ACC112 (cell line): ENCODE results near the gene PLIN3.
"Not testable (repeated sequence)": the region's sequence is repeated elsewhere in the genome, so short reads cannot be mapped to it uniquely, and the experiment has no call there.

ENCODE experiments used
- H2AFZ ChIP-seq: fragments of 200-600 bp; sonication (generic); one replicate; pipeline ENCODE4 v1.6.0; 2017; ENCODE audit warnings: antibody characterized with exemption, low read length; ENCODE audit not compliant: unreplicated experiment
- H3K27ac ChIP-seq: fragments of 200-600 bp; sonication (generic); 2 replicates; pipeline ENCODE4 v1.5.1; 2014; ENCODE audit warnings: low read depth, mild to moderate bottlenecking, antibody characterized with exemption, low read length, moderate library complexity
- H3K27me3 ChIP-seq: fragments of 200-600 bp; sonication (generic); 2 replicates; pipeline ENCODE4 v1.6.1; 2014; ENCODE audit warnings: mild to moderate bottlenecking, antibody characterized with exemption, low read length, moderate library complexity, mixed read lengths; ENCODE audit not compliant: insufficient read depth
- H3K36me3 ChIP-seq: fragments of 200-600 bp; sonication (generic); 2 replicates; pipeline ENCODE4 v1.6.1; 2016; ENCODE audit warnings: mild to moderate bottlenecking, antibody characterized with exemption, low read length, moderate library complexity, mixed read lengths; ENCODE audit not compliant: insufficient read depth
- H3K4me1 ChIP-seq: fragments of 200-600 bp; sonication (generic); one replicate; pipeline ENCODE4 v1.6.1; 2016; ENCODE audit warnings: low read length, mixed read lengths; ENCODE audit not compliant: insufficient read depth, unreplicated experiment, control insufficient read depth
- H3K4me3 ChIP-seq: fragments of 200-600 bp; sonication (generic); 2 replicates; pipeline ENCODE4 v1.5.1; 2014; ENCODE audit warnings: mild to moderate bottlenecking, low read depth, low read length
- H3K79me2 ChIP-seq: fragments of 200-600 bp; sonication (generic); one replicate; pipeline ENCODE4 v1.6.0; 2016; ENCODE audit warnings: low read length; ENCODE audit not compliant: control insufficient read depth, unreplicated experiment, insufficient read depth

The PLIN3 gene

GRCh38 chr19:4909156-4909896, 41.9 kb upstream of the PLIN3 start, which contains the start of gene UHRF1:
TSS of gene UHRF1 (plus strand) at chr19:4909501. CDS start at chr19:4910886, 1,385 bp downstream.
- Histone ChIP-seq H3K27ac (peak within 1 kb of the TSS; percentile 86), H3K4me1 (peaks cover 15% of the 10 kb centered on the region), H3K27me3 (no peaks in the 10 kb centered on the region), H3K79me2 (peaks cover 34% of the 10 kb centered on the region), H3K36me3 (0 out of 2 replicates have a peak, but pooled peaks cover 2% of the 10 kb centered on the region), H2AFZ (peak within 1 kb of the TSS; percentile 60), H3K4me3 (peak within 1 kb of the TSS; percentile 88)

GRCh38 chr19:4908781-4909155, 41.3 kb upstream of the PLIN3 start:
- peak overlapping the region; percentile 88 for H3K4me3 ChIP-seq
- H3K4me1 ChIP-seq, result peaks cover 15% of the 10 kb centered on the region
- no peak overlapping the region for H2AFZ ChIP-seq
- H3K36me3 ChIP-seq, result 0 out of 2 replicates have a peak, but pooled peaks cover 2% of the 10 kb centered on the region
- no peaks in the 10 kb centered on the region for H3K27me3 ChIP-seq
- peaks cover 28% of the 10 kb centered on the region for H3K79me2 ChIP-seq
- no peak overlapping the region for H3K27ac ChIP-seq

GRCh38 chr19:4908360-4908759, 40.9 kb upstream of the PLIN3 start:
- no peak overlapping the region for H3K4me3 ChIP-seq
- H3K27ac ChIP-seq, result no peak overlapping the region

GRCh38 chr19:4906963-4907362, 39.5 kb upstream of the PLIN3 start:
- Histone ChIP-seq H3K27me3 (no peaks in the 10 kb centered on the region), H3K4me3 (no peak overlapping the region), H3K79me2 (peaks cover 16% of the 10 kb centered on the region), H3K36me3 (no peaks in the 10 kb centered on the region), H3K4me1 (peaks cover 5% of the 10 kb centered on the region), H2AFZ (no peak overlapping the region), H3K27ac (no peak overlapping the region)

More at GRCh38 chr19:4908360-4908759, 40.9 kb upstream of the PLIN3 start:
- Histone ChIP-seq H3K27me3 (no peaks in the 10 kb centered on the region), H3K36me3 (0 out of 2 replicates have a peak, but pooled peaks cover 2% of the 10 kb centered on the region), H2AFZ (no peak overlapping the region), H3K79me2 (peaks cover 24% of the 10 kb centered on the region), H3K4me1 (peaks cover 15% of the 10 kb centered on the region)

GRCh38 chr19:4904481-4904880, 37.0 kb upstream of the PLIN3 start:
- H3K4me1 ChIP-seq, result no peaks in the 10 kb centered on the region
- no peaks in the 10 kb centered on the region for H3K36me3 ChIP-seq
- H3K79me2 ChIP-seq, result no peaks in the 10 kb centered on the region
- H3K4me3 ChIP-seq, result no peak overlapping the region
- no peaks in the 10 kb centered on the region for H3K27me3 ChIP-seq
- H3K27ac ChIP-seq, result no peak overlapping the region
- no peak overlapping the region for H2AFZ ChIP-seq

- H3K27me3 ChIP-seq, result no peaks in the 10 kb centered on the region
- no peaks in the 10 kb centered on the region for H3K79me2 ChIP-seq
- H3K4me1 ChIP-seq, result no peaks in the 10 kb centered on the region
- H3K27ac ChIP-seq, result no peak within 1 kb of the TSS
- no peak within 1 kb of the TSS for H2AFZ ChIP-seq
- H3K36me3 ChIP-seq, result no peaks in the 10 kb centered on the region
- H3K4me3 ChIP-seq, result no peak within 1 kb of the TSS
Observed at GRCh38 chr19:4902796-4903195, 35.3 kb upstream of the PLIN3 start, which contains the start of gene ARRDC5. TSS of gene ARRDC5 (minus strand) at chr19:4902896. CDS start at chr19:4902825, 71 bp downstream.

- H2AFZ ChIP-seq, H3K36me3 ChIP-seq, H3K79me2 ChIP-seq, H3K4me3 ChIP-seq, H3K27me3 ChIP-seq, H3K27ac ChIP-seq, H3K4me1 ChIP-seq: not testable (repeated sequence)
Observed at GRCh38 chr19:4900879-4901278, 33.4 kb upstream of the PLIN3 start.

- Histone ChIP-seq H3K4me1 (peaks cover 9% of the 10 kb centered on the region), H3K36me3 (no peaks in the 10 kb centered on the region), H3K4me3 (no peak overlapping the region), H3K27me3 (no peaks in the 10 kb centered on the region), H3K27ac (no peak overlapping the region), H2AFZ (no peak overlapping the region), H3K79me2 (no peaks in the 10 kb centered on the region)
Observed at GRCh38 chr19:4897146-4897545, 29.7 kb upstream of the PLIN3 start.

GRCh38 chr19:4896372-4896771, 28.9 kb upstream of the PLIN3 start:
- Histone ChIP-seq H3K27ac (no peak overlapping the region), H2AFZ (no peak overlapping the region), H3K4me3 (no peak overlapping the region)

GRCh38 chr19:4892962-4893361, 25.5 kb upstream of the PLIN3 start:
- not testable (repeated sequence) for H3K27ac ChIP-seq, H3K79me2 ChIP-seq, H3K27me3 ChIP-seq, H3K4me3 ChIP-seq, H3K36me3 ChIP-seq, H3K4me1 ChIP-seq, H2AFZ ChIP-seq

More at GRCh38 chr19:4896372-4896771, 28.9 kb upstream of the PLIN3 start:
- Histone ChIP-seq H3K79me2 (no peaks in the 10 kb centered on the region), H3K4me1 (peaks cover 9% of the 10 kb centered on the region), H3K36me3 (no peaks in the 10 kb centered on the region), H3K27me3 (no peaks in the 10 kb centered on the region)

- no peak overlapping the region for H3K27ac ChIP-seq
- no peak overlapping the region for H2AFZ ChIP-seq
- H3K4me1 ChIP-seq, result peaks cover 5% of the 10 kb centered on the region
- H3K4me3 ChIP-seq, result no peak overlapping the region
- H3K27me3 ChIP-seq, result no peaks in the 10 kb centered on the region
- H3K36me3 ChIP-seq, result no peaks in the 10 kb centered on the region
- no peaks in the 10 kb centered on the region for H3K79me2 ChIP-seq
Observed at GRCh38 chr19:4891066-4891465, 23.6 kb upstream of the PLIN3 start.
